Neural crest cell (in vitro differentiated cells): ENCODE results near the gene GIPC3. TPM values are rescaled to one million over a fixed set of nuclear protein-coding genes. Genes with fewer than 3 reads are reported as not detected.

ENCODE experiments used
- DNase-seq: peaks from one replicate; pipeline ENCODE4 v3.0.0; 2021; ENCODE audit warnings: low read depth, mixed read lengths, low spot score
- H3K27ac Mint-ChIP-seq: one replicate; pipeline ENCODE4 v1.8.0; 2021; ENCODE audit warnings: mild to moderate bottlenecking, mixed read lengths; ENCODE audit not compliant: unreplicated experiment
- H3K27me3 Mint-ChIP-seq: 2 replicates; pipeline ENCODE4 v1.8.0; 2021; ENCODE audit warnings: low read depth, mild to moderate bottlenecking, mixed read lengths
- H3K36me3 Mint-ChIP-seq: 2 replicates; pipeline ENCODE4 v1.8.0; 2021; ENCODE audit warnings: low read depth, mild to moderate bottlenecking, mixed read lengths
- H3K4me1 Mint-ChIP-seq: 2 replicates; pipeline ENCODE4 v1.8.0; 2021; ENCODE audit warnings: mixed read lengths
- H3K4me3 Mint-ChIP-seq: one replicate; pipeline ENCODE4 v1.8.0; 2021; ENCODE audit warnings: mild to moderate bottlenecking, mixed read lengths
- H3K9me3 Mint-ChIP-seq: 2 replicates; pipeline ENCODE4 v1.8.0; 2021; ENCODE audit warnings: mixed read lengths
- total RNA-seq: library from RNA; stranded (reverse); gene quantifications from 2 replicates; pipeline ENCODE4 v1.2.1, GENCODE V29; 2021
- TF ChIP-seq, protein P1 (sequence below): fragments of 200-600 bp; sonication (generic); conservative IDR thresholded peaks from 2 replicates; pipeline ENCODE4 v1.5.0; 2021; ENCODE audit warnings: antibody characterized with exemption, mild to moderate bottlenecking

GIPC3 gene
- total RNA-seq, 1 donor from 2014 or later = 0.19 TPM

DNA sequence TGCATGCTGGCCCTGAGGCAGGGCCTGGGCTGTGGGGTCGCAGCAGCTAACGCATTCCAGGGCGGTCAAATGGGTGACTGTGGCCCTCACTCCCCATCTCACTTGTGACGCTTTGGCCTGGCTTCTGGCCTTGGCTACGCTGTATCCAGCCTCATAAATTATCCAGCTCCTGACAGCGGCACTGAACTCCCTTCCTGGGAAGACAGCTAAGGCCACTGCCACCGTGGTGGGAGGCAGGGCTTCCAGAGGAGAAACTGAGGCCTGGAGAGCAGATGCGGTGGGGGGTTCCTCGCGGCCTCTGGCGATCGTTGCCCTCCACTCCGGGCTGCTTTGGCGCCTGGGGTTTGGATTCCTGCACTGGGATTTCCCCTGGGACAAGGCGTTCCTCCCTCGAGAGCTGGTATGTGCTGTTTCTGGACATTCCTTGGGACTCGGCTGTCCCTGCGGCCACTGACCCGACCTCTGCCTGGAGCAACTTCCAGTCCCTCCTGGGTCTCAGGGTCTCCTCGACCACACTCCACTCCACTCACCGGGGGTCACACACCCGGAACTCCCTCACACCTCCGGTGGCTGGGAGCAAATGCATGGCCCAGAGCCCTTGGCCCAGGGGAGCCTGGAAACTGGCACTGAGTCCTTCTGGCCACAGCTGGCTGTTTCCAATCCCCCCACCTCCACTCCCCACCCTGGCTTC lies 18.0 kb downstream of the GIPC3 start:
- Mint-ChIP-seq H3K4me1 (peaks cover 7% of the 10 kb centered on the region), H3K9me3 (no peaks in the 10 kb centered on the region), H3K27me3 (peaks cover 13% of the 10 kb centered on the region), H3K27ac (no peak overlapping the region), H3K36me3 (no peaks in the 10 kb centered on the region), H3K4me3 (no peak overlapping the region)
- DNase-seq = no peak
- TF ChIP-seq, protein P1, sequence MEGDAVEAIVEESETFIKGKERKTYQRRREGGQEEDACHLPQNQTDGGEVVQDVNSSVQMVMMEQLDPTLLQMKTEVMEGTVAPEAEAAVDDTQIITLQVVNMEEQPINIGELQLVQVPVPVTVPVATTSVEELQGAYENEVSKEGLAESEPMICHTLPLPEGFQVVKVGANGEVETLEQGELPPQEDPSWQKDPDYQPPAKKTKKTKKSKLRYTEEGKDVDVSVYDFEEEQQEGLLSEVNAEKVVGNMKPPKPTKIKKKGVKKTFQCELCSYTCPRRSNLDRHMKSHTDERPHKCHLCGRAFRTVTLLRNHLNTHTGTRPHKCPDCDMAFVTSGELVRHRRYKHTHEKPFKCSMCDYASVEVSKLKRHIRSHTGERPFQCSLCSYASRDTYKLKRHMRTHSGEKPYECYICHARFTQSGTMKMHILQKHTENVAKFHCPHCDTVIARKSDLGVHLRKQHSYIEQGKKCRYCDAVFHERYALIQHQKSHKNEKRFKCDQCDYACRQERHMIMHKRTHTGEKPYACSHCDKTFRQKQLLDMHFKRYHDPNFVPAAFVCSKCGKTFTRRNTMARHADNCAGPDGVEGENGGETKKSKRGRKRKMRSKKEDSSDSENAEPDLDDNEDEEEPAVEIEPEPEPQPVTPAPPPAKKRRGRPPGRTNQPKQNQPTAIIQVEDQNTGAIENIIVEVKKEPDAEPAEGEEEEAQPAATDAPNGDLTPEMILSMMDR = no peak

GRCh38 chr19:3604227-3604986 lies 19.1 kb downstream of the GIPC3 start:
- TF ChIP-seq, protein P1 = no peak
- Mint-ChIP-seq H3K27ac (no peak overlapping the region), H3K9me3 (no peaks in the 10 kb centered on the region), H3K36me3 (no peaks in the 10 kb centered on the region), H3K4me1 (peaks cover 8% of the 10 kb centered on the region), H3K4me3 (no peak overlapping the region), H3K27me3 (peaks cover 15% of the 10 kb centered on the region)
- DNase-seq = no peak

DNA sequence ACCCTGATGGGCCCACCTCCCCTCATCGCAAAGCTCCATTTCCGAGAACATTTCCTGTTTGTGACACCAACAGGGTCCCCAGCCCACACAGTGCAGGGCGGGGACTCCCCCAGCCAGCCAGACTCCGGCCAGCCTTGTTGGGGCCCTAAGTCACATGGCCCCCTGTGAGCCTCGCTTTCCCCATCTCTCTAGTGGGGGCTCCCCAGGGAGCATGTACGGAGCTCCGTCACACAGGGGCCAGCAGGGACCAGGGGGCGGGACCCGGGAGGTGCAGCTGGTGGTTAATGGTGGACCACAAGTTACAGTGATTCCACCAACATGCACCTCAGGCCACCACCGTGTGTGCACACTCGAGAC lies 19.7 kb downstream of the GIPC3 start:
- TF ChIP-seq, protein P1 = no peak
- Mint-ChIP-seq H3K27ac (no peak overlapping the region), H3K4me1 (peaks cover 8% of the 10 kb centered on the region), H3K4me3 (no peak overlapping the region), H3K36me3 (no peaks in the 10 kb centered on the region), H3K27me3 (peaks cover 15% of the 10 kb centered on the region), H3K9me3 (no peaks in the 10 kb centered on the region)
- DNase-seq = no peak

DNA sequence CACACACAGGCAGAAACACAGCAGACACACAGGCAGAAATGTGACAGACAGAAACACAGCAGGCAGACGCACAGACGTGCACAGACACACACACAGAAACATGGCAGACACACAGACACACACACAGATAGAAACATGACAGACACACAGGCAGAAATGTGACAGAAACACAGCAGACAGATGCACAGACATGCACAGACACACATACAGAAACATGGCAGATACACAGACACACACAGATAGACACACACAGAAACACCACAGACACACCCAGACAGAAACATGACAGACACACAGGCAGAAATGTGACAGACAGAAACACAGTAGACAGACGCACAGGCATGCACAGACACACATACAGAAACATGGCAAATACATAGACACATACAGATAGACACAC lies 20.1 kb downstream of the GIPC3 start:
- Mint-ChIP-seq H3K9me3 (no peaks in the 10 kb centered on the region), H3K27me3 (peaks cover 15% of the 10 kb centered on the region), H3K36me3 (no peaks in the 10 kb centered on the region), H3K4me3 (no peak overlapping the region), H3K27ac (no peak overlapping the region), H3K4me1 (peaks cover 8% of the 10 kb centered on the region)
- TF ChIP-seq, protein P1 = no peak
- no peak for DNase-seq

GRCh38 chr19:3605770-3606169 lies 20.5 kb downstream of the GIPC3 start:
- H3K36me3 Mint-ChIP-seq = no peaks in the 10 kb centered on the region
- DNase-seq = no peak
- no peak overlapping the region for H3K4me3 Mint-ChIP-seq
- H3K27ac Mint-ChIP-seq = no peak overlapping the region
- peaks cover 15% of the 10 kb centered on the region for H3K27me3 Mint-ChIP-seq
- H3K4me1 Mint-ChIP-seq = peaks cover 8% of the 10 kb centered on the region
- no peaks in the 10 kb centered on the region for H3K9me3 Mint-ChIP-seq
- TF ChIP-seq, protein P1 = no peak
